ENCODE data around the gene COL20A1. TPM values are rescaled to one million over a fixed set of nuclear protein-coding genes. Genes with fewer than 3 reads are reported as not detected.
A peak's percentile ranks its signal among the peaks of the same experiment; 100 is the strongest.

Gene COL20A1
- total RNA-seq, 1 donor from 2014 or later: not detected

DNA sequence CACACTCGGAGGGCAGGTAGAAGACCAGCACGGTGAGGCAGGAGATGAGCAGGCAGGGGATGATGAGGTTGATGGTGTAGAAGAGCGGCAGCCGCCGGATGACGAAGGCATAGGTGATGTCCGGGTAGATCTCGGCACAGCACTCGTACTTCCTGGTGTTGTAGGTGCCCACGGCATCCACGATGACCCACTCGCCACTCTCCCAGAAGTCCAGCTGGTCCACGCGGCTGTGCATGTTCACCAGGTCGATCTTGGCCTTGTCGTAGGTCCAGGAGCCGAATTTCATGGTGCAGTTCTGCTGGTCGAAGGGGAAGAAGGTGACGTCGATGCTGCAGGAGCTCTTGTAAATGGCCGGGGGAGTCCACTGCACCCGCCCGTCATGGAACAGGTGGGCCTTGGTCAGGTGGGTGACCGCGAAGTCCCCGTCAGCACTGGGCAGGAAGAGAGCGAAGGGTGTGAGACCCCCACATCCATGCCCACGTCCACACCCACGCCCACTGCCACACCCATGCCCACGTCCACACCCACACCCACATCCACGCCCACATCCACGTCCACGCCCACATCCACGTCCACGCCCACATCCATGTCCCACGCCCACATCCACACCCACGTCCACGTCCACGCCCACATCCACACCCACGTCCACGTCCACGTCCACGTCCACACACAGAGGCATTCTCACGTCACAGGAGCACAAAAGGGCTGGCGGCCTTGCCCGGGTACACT is 57.8 kb downstream of the COL20A1 start:
- Histone ChIP-seq H3K27me3 (ENCODE audit: low read depth) (peaks cover 35% of the 10 kb centered on the region), H3K27ac (replicated peaks) (no peak overlapping the region), H3K36me3 (no peaks in the 10 kb centered on the region), H3K4me1 (peaks cover 29% of the 10 kb centered on the region), H3K9me3 (replicated peaks) (no peaks in the 10 kb centered on the region), H3K4me3 (no peak overlapping the region)
- TF ChIP-seq, protein P1, sequence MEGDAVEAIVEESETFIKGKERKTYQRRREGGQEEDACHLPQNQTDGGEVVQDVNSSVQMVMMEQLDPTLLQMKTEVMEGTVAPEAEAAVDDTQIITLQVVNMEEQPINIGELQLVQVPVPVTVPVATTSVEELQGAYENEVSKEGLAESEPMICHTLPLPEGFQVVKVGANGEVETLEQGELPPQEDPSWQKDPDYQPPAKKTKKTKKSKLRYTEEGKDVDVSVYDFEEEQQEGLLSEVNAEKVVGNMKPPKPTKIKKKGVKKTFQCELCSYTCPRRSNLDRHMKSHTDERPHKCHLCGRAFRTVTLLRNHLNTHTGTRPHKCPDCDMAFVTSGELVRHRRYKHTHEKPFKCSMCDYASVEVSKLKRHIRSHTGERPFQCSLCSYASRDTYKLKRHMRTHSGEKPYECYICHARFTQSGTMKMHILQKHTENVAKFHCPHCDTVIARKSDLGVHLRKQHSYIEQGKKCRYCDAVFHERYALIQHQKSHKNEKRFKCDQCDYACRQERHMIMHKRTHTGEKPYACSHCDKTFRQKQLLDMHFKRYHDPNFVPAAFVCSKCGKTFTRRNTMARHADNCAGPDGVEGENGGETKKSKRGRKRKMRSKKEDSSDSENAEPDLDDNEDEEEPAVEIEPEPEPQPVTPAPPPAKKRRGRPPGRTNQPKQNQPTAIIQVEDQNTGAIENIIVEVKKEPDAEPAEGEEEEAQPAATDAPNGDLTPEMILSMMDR (IDR thresholded peaks at IDR 0.05; ENCODE audit: borderline replicate concordance): no peak
- intact Hi-C loops (cut with micrococcal nuclease): no loop called here
- DNase-seq: no peak

- Histone ChIP-seq H3K27ac (replicated peaks) (no peak overlapping the region), H3K27me3 (ENCODE audit: low read depth) (peaks cover 32% of the 10 kb centered on the region), H3K36me3 (no peaks in the 10 kb centered on the region), H3K4me3 (no peak overlapping the region), H3K9me3 (replicated peaks) (no peaks in the 10 kb centered on the region), H3K4me1 (peaks cover 24% of the 10 kb centered on the region)
- no peak for DNase-seq
- TF ChIP-seq, protein P1 (IDR thresholded peaks at IDR 0.05; ENCODE audit: borderline replicate concordance): no peak
- intact Hi-C loops (cut with micrococcal nuclease): no loop called here
Observed at GRCh38 chr20:63351326-63351700, 58.3 kb downstream of the COL20A1 start.

DNA sequence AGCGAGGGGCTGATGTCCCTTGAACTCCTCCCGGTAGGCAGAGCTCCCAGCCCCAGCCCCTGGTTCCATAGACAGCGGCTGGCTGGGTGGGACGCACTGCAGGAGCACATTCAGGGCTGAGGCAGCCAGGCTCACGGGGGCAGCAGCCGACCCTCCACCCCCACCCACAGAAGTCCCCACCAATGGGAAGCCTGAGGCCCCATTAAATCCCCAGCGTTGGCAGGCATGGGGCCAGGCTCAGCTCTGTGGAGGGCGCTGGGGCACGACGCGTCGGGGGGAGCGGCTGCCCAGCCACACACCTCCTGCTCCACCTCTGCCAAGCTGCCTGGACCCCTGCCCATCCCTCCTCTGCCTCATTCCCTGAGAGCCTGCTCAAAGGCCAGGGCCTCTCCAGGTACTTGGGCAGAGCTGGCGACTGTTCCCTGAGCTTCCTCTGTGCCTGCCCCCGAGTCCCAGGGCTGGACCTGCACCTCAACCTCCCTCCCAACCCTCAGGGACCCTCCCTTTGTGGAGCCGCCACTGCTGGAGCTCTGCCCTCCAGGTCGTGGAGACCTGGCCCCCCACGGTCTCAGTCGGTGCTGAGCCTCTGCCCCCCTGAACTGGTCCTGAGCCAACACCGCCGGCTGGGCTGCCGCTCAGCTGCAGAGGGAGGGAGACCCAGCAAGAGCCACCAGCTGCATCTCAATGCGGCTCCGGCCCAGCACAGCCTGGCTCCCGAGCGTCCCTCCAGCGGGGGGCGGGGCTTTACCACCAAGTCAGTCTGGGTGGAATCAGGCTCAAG is 59.0 kb downstream of the COL20A1 start:
- TF ChIP-seq, protein P1 (IDR thresholded peaks at IDR 0.05; ENCODE audit: borderline replicate concordance): no peak
- Histone ChIP-seq H3K4me1 (peaks cover 17% of the 10 kb centered on the region), H3K27me3 (ENCODE audit: low read depth) (peaks cover 29% of the 10 kb centered on the region), H3K9me3 (replicated peaks) (no peaks in the 10 kb centered on the region), H3K36me3 (no peaks in the 10 kb centered on the region), H3K4me3 (peak overlapping the region; percentile 9), H3K27ac (replicated peaks) (peak overlapping the region; percentile 51)
- intact Hi-C loops (cut with micrococcal nuclease): no loop called here
- peak; percentile 73 for DNase-seq

GRCh38 chr20:63352811-63353221 is 59.8 kb downstream of the COL20A1 start:
- H3K36me3 ChIP-seq: no peaks in the 10 kb centered on the region
- DNase-seq: no peak
- H3K4me1 ChIP-seq: peaks cover 23% of the 10 kb centered on the region
- H3K27ac ChIP-seq (replicated peaks): no peak overlapping the region
- no peak overlapping the region for H3K4me3 ChIP-seq
- TF ChIP-seq, protein P1 (IDR thresholded peaks at IDR 0.05; ENCODE audit: borderline replicate concordance): no peak
- H3K27me3 ChIP-seq (ENCODE audit: low read depth): peaks cover 25% of the 10 kb centered on the region
- no peaks in the 10 kb centered on the region for H3K9me3 ChIP-seq (replicated peaks)
- intact Hi-C loops (cut with micrococcal nuclease): no loop called here

GRCh38 chr20:63354636-63355350 is 61.8 kb downstream of the COL20A1 start:
- H3K4me1 ChIP-seq: peaks cover 36% of the 10 kb centered on the region
- intact Hi-C loops (cut with micrococcal nuclease): no loop called here
- H3K27ac ChIP-seq (replicated peaks): no peak overlapping the region
- no peak overlapping the region for H3K4me3 ChIP-seq
- DNase-seq: no peak
- TF ChIP-seq, protein P1 (IDR thresholded peaks at IDR 0.05; ENCODE audit: borderline replicate concordance): no peak
- H3K27me3 ChIP-seq (ENCODE audit: low read depth): peaks cover 39% of the 10 kb centered on the region
- no peaks in the 10 kb centered on the region for H3K36me3 ChIP-seq
- H3K9me3 ChIP-seq (replicated peaks): no peaks in the 10 kb centered on the region
